T-helper 2 cell (primary cell): ENCODE results near the gene DMD.
"Not testable (repeated sequence)": the region's sequence is repeated elsewhere in the genome, so short reads cannot be mapped to it uniquely, and the experiment has no call there.

Experiments used
- DNase-seq, 5 experiments: peaks; one replicate each; pipeline versions ENCODE4 v3.0.0 to v3.0.0-alpha.2; 2012 to 2022

Gene DMD

DNA sequence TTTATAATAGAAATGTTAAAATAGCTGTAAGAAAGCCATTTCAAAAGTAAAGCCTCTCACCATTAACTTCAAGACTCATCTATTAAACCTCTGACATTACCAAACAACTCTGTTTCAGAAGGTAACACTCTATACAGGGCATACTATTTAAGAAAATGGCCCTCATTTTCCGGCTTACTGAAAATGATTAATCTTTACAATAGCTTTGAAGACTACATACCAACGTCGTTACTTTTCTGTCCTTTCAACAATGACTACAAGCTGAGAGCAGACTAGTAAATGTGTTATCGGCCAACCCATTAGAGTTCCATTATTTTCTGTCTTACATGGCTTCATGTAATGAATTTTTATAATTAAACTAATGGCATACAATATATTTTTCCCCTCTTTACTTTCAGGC lies 1545.9 kb downstream of the DMD start:
- no peak for DNase-seq

DNA sequence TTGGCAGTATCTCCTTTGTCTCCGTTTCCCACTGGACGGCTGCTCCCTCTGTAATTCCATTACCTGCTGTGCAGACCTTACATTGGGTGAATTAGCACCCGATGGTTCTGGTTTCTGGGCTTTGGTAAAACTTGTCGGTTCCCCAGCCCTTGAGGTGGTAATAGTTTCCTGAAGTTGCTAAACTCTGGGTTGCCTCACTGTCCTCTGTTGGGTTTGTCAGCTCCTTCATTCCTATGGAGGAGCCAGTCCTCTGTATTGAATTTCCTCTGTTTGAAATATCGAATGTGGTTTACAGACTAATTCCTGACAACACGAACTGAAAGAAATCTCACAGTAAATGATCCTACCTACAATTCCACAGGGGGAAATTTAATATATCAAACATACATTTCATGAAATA lies 1548.2 kb downstream of the DMD start:
- no peak for DNase-seq

DNA sequence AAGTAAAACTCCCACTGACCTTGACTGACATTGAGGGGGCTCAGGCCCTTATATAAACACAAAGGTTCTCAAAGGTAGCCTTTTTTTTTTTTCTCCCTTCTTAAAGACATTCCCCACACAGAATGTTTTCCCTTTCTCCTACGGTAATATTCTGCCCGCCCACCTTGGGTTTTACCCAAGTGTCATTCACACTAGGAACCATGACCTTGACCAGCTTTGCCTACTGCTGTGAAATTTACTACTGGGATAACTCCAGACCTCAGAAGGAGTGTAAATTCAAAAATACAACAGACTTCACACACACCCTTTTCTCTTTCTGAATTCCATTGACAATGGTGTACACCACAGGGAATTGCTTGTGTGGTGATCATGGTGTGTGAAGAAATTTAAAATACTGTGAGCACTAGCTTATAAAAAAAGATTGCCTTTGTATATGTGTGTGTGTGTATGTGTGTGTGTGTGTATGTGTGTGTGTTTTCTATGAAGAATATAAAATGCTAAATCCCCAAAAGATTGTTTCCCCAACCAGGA lies 1550.0 kb downstream of the DMD start:
- DNase-seq: no peak

DNA sequence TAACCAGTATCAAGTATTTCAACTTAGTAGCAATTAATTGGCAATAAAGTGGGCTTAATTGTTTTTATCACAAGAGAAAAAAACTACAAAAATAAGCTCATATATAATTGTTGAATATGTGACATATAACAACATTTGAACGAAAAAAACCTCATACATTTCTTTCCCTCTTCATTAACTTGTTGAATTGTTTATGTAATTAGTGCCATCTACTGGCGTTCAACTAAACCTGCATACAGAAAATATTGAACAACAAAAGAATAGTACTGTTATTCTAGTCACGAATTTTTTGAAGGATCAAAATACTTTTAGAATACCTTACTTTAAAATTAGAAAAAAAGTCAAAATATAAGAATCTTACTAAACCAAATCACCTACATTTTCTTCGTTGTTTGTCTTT lies 1553.0 kb downstream of the DMD start:
- DNase-seq: peak in 1 of 5 experiments; percentile 14

DNA sequence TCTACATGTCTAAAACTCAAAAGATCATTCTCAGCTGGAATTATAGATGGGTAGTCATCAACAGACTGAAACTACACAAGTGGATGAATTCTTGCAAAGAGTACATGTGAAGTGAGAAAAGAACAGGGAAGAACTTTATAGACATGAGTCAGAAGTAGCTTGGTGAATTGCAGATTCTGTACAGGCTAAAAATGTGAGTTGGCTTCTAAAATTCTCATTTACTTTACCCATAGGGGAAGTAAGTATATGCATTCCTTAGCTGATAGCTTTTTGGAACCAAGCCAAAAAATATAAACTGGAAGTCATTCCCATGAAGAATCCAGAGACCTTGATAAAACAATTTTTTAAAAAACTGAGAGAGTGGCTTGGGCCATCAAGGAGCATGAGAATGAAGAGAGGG lies 1555.3 kb downstream of the DMD start:
- DNase-seq: no peak

DNA sequence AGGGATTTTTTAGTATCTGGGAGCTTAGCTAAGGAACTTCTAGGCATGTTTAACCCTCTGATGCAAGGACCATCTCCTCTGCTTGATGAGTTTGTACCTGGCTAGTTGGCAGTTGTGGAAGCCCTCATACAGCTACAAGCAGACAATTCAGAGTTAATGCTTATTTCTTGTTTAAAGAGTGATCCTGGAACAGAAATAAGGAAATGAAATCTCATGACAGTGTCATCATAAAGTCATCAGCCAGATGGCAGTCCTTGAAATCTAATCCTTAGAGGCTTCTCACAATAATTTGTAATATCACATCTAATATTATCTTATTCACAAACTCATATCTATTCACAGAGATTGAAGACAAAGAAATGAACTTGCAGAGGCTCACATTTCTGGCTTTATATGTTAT lies 1557.9 kb downstream of the DMD start:
- no peak for DNase-seq

DNA sequence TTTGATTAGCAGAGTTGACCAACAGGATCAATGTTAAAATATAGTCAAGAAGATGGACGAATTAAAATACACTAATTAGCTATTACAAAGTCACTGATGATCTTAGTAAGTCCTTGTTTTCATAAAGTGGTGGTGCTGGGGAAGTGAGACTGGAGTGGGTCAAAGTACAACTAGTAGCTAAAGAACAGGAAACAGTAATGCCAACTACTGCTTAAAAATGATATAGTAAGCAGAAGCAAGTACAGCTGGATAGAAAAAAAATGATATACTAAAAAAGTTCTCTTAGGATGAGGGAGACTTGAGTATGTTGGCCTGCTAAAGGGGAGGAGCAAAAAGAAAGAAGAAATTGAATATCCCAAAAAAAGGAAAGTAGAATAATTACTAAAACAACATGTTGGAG lies 1558.7 kb downstream of the DMD start:
- DNase-seq: no peak

DNA sequence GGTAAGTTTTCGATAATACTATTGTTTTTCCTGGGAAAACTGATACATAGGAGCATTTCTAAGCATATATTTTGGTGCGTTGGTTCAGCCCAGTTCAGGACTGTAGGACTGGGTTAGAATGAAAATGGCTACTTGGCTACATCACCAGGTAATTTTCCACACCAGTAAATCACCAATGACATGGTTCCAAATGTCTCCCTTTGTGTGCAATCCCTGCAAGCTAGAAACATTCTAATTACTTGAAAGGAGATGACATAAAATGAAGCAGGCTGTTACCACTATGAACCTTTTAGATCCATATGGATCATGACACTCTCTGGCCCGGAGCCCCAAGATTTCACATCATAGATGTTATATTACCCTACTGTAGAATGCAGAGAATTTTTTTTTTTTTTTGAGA lies 1562.1 kb downstream of the DMD start:
- no peak for DNase-seq

DNA sequence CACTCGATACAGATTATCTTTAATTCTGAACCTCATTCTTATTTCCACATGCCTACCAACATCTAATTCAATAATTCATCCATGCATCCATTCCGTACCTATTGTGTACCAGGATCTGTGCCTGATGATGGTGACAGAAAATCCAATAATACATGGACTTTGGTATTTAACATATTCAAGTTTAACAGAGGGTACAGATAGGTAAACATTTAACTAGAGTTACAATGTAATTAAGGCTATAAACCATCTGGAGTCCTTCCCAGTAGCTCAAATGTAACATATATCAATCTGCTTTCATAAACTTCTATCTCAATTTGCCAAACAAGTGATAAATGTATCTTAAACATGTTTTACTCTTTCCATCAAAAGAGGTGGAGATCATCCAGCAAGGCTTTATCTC lies 1578.0 kb downstream of the DMD start:
- DNase-seq: no peak

DNA sequence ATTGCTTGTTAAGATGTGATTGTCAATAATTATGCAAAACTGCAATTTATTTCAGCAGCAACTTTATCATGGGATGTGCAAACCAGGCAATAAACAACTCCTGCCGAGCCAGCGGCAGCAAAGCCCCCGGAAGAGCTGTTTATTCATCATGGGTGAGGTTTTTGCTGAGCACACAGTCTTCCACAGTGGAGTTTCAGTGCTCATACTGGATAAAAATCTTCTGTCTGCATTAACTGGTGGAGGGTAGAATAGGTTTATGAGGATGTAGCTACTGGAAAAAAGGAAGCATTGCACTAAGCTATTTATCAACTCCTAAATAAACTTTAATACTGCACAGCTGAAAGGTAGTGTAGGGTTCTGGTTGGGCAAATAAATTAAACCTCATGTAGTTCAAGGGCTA lies 1582.2 kb downstream of the DMD start:
- DNase-seq: no peak

DNA sequence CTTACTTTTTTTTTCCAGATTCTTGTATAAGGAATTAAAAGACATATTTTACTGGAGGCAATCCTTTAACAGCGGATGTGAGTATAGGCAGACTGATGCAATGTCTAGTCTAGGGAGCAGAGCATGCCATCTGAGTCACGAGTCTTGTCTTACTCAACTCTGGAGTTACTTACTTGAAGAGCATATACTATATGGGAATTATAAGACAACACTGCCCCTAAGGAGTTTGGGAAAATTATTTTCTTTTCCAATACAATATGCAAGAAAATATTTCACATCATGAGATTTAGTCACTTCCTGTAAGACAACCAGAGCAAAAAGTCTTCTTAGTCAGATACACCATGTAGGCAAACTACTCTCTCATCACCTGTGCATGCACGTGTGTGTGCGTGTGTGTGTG lies 1602.2 kb downstream of the DMD start:
- no peak for DNase-seq

DNA sequence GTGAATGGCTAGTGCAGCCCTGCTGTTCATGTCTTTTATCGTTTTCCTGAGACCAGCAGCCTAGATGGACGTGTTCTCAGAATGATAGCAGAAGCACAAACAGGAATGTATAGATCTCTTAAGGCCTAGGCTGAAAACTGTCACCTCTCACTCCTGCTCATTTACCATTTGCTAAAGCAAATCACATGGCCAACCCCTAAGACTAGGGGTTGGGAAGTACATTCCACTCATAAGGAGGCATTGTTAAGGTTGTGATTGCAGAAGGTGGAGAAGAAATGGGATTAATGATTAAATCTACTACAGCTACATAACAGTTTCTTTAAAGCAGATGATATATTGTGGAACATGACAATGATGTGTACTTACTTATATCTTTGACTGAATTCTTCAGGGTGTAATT lies 1602.7 kb downstream of the DMD start:
- DNase-seq: no peak

DNA sequence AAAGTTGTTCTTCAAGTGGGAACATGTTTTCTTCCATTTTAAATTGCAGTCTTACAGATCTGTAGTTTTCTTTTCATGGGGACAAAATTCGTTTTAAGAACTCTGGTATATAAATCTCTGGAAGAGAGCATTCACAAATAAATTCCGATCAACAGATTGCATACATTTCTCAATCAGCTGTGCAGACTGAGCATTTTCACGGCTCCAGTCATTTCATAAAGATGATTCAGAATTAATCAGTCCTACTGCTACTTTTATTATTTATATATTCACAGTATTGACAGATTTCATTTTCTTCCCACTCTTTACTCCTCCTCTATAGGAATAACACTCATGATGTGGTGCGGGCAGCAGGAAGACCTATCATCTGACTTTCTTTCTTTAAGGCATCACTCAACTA lies 1604.6 kb downstream of the DMD start:
- no peak for DNase-seq

DNA sequence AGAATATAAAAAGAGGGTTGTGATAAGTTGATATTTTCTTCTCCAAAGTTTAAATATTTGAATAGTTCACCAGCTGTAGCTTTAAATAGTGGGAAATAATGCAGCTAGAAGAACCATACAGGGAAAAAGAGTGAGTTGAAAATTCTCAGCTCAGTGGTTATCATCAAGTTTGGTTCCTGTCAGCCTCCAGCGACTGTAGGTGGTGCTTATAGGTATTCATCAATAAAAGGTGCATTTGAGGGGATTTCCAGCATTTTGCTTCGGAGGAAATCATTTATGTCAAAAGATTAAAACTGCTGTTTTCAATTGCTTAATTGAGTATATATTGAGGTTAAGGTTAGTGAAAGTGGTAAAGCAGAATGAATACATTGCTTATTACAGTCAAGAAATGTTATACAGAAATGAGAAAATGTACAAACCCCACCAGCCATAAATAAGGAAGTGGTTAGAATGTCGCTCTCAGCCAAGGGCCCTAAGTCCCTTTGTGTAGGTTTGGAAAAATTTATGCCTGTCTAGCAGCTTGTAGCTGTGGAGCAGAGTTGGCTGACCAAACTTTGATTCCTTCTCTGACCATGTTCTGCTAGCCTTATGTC lies 1606.6 kb downstream of the DMD start:
- DNase-seq: peak in 1 of 5 experiments; percentile 49

DNA sequence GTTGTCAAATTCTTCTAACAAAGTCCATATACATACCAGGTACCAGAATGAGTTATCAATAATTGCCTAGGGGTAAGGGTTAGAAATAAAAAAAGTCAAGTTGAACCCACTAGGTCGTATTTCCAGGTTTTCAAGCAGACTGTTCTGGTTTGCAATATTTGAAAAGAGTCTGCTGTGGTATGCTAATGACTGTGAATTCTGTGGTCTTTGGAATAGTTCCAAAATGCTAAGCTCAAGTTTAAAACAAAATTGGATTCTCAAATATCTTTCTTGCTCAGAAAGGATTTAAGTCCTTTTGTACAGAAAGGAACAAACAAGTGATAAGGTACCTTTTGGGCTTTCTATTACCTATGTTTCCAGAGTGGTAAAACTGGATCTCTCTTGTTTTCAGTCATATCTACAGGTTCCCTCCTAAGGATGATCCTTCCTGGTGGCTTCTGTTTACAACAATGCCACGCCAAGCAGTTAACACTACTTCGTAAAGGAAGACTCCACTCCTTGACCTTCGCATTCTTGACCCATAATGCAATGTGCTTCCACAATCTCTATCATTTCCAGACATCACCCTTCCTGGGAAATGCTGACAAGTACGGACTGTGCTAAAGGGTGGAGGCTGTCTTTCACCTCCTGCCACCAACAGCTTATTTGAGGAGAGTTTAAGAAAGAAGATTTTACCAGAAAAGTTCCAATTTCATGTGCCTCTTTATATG lies 1607.8 kb downstream of the DMD start:
- DNase-seq: no peak

DNA sequence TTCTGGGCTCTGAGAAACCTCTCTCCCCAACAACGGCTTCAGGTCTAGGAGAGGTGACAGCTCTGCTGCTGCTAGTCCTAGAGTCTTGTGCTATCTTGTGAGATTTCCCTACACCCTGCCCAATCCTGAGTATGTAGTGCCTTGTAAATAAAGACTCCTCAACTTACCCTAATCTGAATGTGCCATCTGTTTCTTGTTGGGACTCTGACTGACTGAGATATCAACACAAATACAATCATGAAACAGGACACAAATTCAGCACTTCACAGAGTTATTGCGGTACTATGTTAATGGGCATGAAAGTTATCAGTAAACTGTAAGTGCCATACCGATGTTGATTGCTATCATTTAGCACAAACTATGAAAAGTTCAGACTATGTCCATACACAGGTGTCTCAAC lies 1610.5 kb downstream of the DMD start:
- DNase-seq: no peak

DNA sequence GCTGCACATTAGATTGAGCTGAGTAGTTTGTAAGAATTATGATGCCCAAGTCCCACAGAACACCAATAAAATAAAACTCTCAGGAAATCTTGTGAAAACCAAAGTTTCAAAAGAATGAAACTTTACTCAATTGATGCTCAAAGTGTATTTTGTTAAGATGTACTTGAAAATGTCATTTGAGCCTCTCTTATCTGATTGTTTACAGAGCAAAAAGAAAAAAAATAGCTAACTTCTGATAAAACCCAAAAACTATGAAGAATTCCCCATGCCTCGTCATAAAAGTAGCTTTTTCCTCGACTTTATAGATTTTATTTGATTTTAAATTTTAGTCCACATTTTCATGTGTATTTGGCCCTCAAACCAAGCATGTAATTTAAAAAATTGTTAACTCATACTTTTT lies 1618.0 kb downstream of the DMD start:
- DNase-seq: no peak

DNA sequence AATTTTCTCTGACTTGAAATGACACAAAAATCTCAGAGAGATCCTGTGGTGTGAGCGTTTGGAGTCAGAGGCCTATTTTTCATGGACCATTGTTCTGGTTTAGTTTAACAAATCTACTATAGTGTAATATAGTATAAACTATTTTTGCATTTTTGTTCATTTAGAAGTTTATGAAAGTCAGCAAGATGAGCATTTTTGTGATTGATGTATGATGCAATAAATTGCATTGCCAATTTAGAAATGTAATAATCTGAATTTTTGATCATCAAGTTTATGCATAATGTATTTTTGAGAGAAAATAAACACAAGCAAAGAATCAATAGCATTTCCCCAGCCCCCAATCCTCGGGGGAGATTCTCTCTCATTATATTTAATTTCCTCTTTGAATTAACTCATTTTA lies 1620.0 kb downstream of the DMD start:
- no peak for DNase-seq

DNA sequence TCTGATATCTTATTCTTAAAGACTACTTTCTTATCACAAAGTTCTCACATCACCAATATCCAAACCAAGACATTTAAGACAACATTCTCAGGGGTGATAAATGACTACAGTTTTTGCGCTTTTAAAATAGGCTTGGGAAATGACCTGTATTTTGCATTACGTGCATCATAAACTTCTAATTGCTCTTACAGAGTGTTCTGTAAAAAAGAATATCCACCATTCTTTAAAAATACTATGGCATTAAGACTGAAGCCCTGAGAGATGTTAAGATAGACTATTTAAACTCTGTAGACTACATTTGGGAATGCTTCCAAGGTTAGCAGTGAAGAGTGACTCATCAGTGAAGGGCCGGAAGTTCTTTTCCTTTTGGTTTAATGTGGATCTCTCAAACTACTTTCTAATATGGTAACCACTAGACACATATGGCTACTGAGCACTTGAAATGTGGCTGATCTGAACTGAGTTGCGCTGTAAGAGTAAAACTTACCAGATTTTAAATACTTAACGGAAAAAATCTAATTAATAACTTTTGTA lies 1620.7 kb downstream of the DMD start:
- peak in 1 of 5 experiments; percentile 1 for DNase-seq

DNA sequence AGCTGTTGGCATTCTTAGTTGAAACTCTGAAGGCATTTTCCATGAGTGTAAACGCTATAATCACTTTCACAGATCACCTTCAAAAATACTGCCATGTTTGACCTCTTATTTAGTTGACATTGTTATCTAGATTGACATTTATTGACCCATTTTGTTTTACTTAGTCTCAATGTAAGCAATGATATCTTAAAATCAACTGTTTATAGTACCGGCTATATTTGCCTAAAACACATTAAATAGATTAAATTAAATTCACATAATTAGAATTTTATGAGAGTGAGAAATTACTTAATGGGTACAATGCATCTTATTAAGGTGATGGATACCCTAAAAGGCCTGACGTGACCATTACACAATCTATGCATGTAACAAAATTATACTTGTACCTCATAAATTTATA lies 1621.8 kb downstream of the DMD start:
- no peak for DNase-seq

DNA sequence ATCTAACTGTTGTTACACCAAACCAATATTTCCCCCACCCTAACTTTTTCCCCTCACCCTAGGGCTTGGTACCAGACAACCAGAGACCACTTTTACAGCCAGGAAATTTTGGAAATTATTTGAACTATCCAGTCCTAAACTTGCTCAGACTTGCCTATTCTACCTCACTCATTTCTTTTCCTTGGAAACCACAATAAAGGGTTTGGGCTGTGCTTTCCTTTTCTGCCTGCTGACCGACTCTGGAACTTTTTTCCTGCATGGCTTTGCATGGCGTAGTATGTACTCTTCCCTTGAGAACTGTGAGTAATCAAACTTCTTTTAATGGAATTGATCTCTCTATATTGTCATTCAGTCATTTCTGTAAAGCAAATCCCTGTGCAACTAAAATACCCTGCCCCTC lies 1623.0 kb downstream of the DMD start:
- no peak for DNase-seq

DNA sequence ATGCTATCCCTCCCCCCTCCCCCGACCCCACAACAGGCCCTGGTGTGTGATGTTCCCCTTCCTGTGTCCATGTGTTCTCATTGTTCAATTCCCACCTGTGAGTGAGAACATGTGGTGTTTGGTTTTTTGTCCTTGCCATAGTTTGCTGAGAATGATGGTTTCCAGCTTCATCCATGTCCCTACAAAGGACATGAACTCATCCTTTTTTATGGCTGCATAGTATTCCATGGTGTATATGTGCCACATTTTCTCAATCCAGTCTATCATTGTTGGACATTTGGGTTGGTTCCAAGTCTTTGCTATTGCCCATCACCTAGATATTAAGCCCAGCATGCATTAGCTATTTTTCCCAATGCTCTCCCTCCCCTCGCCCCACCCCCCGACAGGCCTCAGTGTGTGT lies 1627.5 kb downstream of the DMD start:
- DNase-seq: not testable (repeated sequence)

DNA sequence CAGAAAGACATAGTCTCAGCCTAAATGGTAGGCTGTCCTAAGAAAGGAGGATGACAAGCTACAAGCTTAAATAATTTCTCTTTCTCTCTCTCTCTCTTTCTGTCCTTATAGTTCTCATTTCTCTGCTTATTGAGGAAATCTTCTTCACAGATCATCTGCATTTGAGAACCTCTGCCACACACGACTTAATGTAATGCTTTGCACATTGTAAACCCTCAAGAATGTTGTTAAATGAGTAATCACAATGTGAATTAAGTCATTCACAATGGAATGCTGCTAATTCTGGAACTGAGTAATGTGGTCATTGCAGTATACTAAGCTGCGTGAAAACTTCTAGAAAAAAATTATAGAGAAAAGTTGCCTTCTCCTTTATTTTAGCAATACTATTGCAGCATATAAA lies 1630.6 kb downstream of the DMD start:
- DNase-seq: peak in 1 of 5 experiments; percentile 15

DNA sequence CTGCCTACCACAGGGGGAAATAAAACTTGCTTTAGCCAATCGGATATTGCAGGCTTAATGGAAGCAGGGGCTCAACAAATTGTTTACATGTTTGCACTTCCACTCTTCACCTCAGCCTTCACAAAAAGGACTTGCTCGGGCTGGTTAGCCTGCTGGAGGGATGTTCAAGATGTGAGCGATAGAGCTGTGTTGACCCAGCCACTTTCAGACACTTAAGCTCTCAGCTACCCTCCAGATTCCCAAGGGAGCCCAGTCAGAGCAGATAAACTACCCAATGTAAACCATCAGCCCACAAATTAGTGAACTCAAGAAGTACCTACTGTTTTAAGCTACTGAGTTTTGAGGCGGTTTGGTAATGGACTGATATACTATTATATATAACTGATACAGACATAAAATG lies 1631.1 kb downstream of the DMD start:
- no peak for DNase-seq

DNA sequence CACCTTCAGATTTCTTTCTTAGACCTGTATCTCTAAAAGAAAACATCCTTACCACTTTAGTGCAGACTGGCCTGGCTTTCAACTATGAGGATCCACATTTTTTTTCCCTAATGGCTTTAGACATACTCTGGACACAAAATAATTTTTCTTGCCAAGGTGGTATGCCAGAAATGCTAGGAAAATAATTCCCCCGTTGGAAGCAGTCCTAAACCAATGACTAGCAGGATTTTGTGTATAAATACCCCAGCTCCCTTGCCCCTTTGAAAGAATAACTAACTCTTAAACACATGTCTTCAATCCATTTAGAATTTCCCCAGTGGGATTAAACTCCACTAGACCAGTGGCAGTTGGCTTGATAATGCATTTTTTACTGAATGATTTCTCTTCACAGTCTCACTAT lies 1639.0 kb downstream of the DMD start:
- DNase-seq: no peak
